ENCODE data around the gene IKZF4. TPM values are rescaled to one million over a fixed set of nuclear protein-coding genes. Genes with fewer than 3 reads are reported as not detected.

IKZF4 gene
- total RNA-seq = 16.2 to 22.5 TPM (median 18.6 TPM) in 3 replicates

DNA sequence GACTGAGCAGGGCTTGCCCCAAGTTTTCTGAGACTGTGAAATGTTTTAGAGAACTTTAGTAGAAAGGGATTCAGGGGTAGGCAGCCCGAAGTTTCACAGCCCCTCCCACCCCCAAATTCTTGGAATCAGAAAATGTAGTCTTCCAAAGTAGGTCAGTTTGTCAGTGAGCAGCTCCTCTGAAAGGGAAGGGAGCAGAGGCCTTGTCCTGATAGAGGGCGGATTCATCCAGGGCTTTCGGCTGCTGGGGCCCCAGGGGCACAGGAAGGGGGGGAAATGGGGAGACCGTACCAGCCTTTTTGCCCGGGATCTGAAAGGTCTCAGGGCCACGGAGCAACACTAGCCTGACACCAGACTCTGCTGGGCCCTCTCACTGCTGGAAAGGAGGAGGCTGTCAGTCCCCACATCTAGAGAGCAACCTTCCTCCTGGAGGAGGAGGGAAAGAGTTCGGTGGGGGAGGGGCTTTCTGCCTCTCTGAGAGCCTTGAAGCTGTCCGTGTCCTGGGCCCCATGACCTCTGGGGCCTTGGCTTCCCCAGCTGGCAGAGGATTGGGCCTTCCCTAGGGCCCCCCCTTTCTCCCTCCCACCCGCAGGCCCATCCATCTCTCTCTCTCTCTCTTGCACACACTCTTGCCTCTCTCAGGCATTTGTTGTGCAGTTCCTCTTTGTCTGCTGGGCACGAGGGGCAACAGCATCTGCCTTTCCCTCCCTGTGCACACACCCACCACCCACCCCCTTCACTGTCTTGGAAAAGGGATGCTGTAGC lies at the start of gene IKZF4:
Gene IKZF4, plus strand, starts transcription at position 621 of the 762 bp plus-strand sequence. CDS start 451 bp downstream, outside the sequence.
- Mint-ChIP-seq H3K27me3 (ENCODE audit: low read depth) (no peaks in the 10 kb centered on the region), H3K4me1 (peaks cover 53% of the 10 kb centered on the region), H3K27ac (peak within 1 kb of the TSS; percentile 99)

GRCh38 chr12:55972042-55972441 lies 48.8 kb upstream of the IKZF4 start:
- no peak for TF ChIP-seq CTCF (IDR thresholded peaks at IDR 0.05; ENCODE audit: unreplicated experiment)
- peaks cover 3% of the 10 kb centered on the region for H3K36me3 Mint-ChIP-seq
- H3K4me3 Mint-ChIP-seq = no peak overlapping the region
- no peaks in the 10 kb centered on the region for H3K27me3 Mint-ChIP-seq (ENCODE audit: low read depth)
- no peak overlapping the region for H3K27ac Mint-ChIP-seq
- H3K4me1 Mint-ChIP-seq = peaks cover 19% of the 10 kb centered on the region
- no peak for DNase-seq (ENCODE audit: low spot score in 2 of 2, unreplicated experiment in 2 of 2)
- H3K9me3 Mint-ChIP-seq = no peaks in the 10 kb centered on the region

More for the DNA sequence above, at the start of gene IKZF4:
- peak within 1 kb of the TSS; percentile 86 for H3K4me3 Mint-ChIP-seq
- TF ChIP-seq CTCF (IDR thresholded peaks at IDR 0.05; ENCODE audit: unreplicated experiment) = no peak
- H3K9me3 Mint-ChIP-seq = no peaks in the 10 kb centered on the region
- peak in 1 of 2 experiments; percentile 47 for DNase-seq (ENCODE audit: low spot score in 2 of 2, unreplicated experiment in 2 of 2)
- peaks cover 7% of the 10 kb centered on the region for H3K36me3 Mint-ChIP-seq

DNA sequence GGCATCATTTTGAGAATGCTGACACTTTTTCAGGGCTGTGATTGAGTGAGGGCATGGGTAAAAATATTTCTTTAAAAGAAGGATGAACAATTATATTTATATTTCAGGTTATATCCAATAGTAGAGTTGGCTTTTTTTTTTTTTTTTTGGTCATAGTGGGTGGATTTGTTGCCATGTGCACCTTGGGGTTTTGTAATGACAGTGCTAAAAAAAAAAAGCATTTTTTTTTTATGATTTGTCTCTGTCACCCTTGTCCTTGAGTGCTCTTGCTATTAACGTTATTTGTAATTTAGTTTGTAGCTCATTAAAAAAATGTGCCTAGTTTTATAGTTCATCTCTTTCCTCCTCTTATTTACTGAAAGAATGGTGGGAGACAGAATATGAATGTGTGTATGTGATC lies 48.4 kb upstream of the IKZF4 start:
- no peak overlapping the region for H3K27ac Mint-ChIP-seq
- H3K4me3 Mint-ChIP-seq = no peak overlapping the region
- H3K27me3 Mint-ChIP-seq (ENCODE audit: low read depth) = no peaks in the 10 kb centered on the region
- DNase-seq (ENCODE audit: low spot score in 2 of 2, unreplicated experiment in 2 of 2) = no peak
- peaks cover 3% of the 10 kb centered on the region for H3K36me3 Mint-ChIP-seq
- peaks cover 16% of the 10 kb centered on the region for H3K4me1 Mint-ChIP-seq
- H3K9me3 Mint-ChIP-seq = no peaks in the 10 kb centered on the region
- no peak for TF ChIP-seq CTCF (IDR thresholded peaks at IDR 0.05; ENCODE audit: unreplicated experiment)

GRCh38 chr12:55972911-55973598 lies 47.8 kb upstream of the IKZF4 start:
- DNase-seq (ENCODE audit: low spot score in 2 of 2, unreplicated experiment in 2 of 2) = no peak
- TF ChIP-seq CTCF (IDR thresholded peaks at IDR 0.05; ENCODE audit: unreplicated experiment) = no peak
- Mint-ChIP-seq H3K36me3 (peaks cover 7% of the 10 kb centered on the region), H3K27ac (no peak overlapping the region), H3K9me3 (no peaks in the 10 kb centered on the region), H3K27me3 (ENCODE audit: low read depth) (no peaks in the 10 kb centered on the region), H3K4me3 (no peak overlapping the region), H3K4me1 (peaks cover 10% of the 10 kb centered on the region)

DNA sequence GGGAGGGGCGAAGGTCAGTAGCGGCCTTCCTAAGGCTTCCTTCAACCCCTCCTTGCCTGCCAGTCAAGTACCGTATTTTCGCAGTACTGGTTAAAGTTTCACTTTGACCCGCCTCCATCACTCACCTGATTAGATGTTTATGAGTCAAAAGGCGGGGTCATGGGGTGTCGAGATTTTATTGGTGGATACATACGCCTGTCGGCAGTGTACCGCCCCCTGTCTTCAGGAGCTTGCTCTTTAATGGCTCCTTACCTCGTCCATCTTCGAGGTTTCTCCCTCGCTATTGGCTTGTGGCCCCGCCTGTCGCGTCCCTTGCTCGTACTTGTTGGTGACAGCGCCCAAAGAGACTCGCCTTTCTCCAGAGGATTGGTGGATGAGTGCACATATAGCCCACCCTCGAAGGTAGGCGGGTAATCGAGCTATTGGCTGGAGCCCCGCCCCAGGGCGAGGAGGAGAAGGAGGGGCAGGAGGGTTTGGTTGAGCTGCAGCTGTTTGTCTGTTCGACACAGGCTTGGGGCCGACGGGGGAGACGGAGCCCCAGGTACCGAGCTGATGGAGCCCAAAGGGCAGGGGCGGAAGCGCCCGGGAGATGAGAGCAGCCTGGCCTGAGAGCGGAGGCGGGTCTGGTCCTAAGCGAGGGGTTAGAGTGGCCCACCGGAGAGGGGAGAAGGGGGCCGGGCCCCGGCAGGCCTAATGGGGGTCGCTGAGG lies 47.1 kb upstream of the IKZF4 start, which contains the start of gene RAB5B:
Gene RAB5B, plus strand, starts transcription at position 480 of the 709 bp plus-strand sequence. CDS start 12,883 bp downstream, outside the sequence.
- no peaks in the 10 kb centered on the region for H3K27me3 Mint-ChIP-seq (ENCODE audit: low read depth)
- no peaks in the 10 kb centered on the region for H3K9me3 Mint-ChIP-seq
- H3K4me3 Mint-ChIP-seq = no peak within 1 kb of the TSS
- TF ChIP-seq CTCF (IDR thresholded peaks at IDR 0.05; ENCODE audit: unreplicated experiment) = peak; percentile 73
- H3K4me1 Mint-ChIP-seq = peaks cover 8% of the 10 kb centered on the region
- peak; percentile 96 for DNase-seq (ENCODE audit: low spot score in 2 of 2, unreplicated experiment in 2 of 2)
- H3K27ac Mint-ChIP-seq = no peak within 1 kb of the TSS
- H3K36me3 Mint-ChIP-seq = peaks cover 9% of the 10 kb centered on the region
